Hepatocyte (in vitro differentiated cells): Measurements from ENCODE around the gene PPIH.

ENCODE experiments used
- CTCF ChIP-seq: fragments of 200-600 bp; sonication (generic); IDR thresholded peaks from 2 replicates; pipeline ENCODE4 v1.5.1; 2016; ENCODE audit warnings: antibody characterized with exemption, mild to moderate bottlenecking; ENCODE audit not compliant: poor library complexity
- EZH2 ChIP-seq: fragments of 200-600 bp; sonication (generic); IDR thresholded peaks from 2 replicates; pipeline ENCODE4 v1.6.1; 2016; ENCODE audit warnings: antibody characterized with exemption, mild to moderate bottlenecking, borderline replicate concordance

GRCh38 chr1:42639116-42639515 lies 19.1 kb upstream of the PPIH start:
- no peak for TF ChIP-seq CTCF
- no peak for TF ChIP-seq EZH2
